Sigmoid colon (tissue), 7 donors: ENCODE data around the gene EMC9. TPM values are rescaled to one million over a fixed set of nuclear protein-coding genes. Genes with fewer than 3 reads are reported as not detected.

Experiments
- DNase-seq: peaks from one replicate; pipeline ENCODE4 v3.0.0-alpha.2; 2019
- H3K27ac ChIP-seq, 4 donors: fragments of 200-600 bp; sonication (generic); one replicate each; pipeline ENCODE4 v1.5.1; 2016 to 2019; ENCODE audit warnings: mild to moderate bottlenecking in 1 of 4
- H3K27me3 ChIP-seq, 3 donors: fragments of 200-600 bp; sonication (generic); one replicate each; pipeline ENCODE4 v1.5.1; 2019; ENCODE audit warnings: mild to moderate bottlenecking in 1 of 3
- H3K36me3 ChIP-seq, 4 donors: fragments of 200-600 bp; sonication (generic); one replicate each; pipeline ENCODE4 v1.5.1; 2016 to 2019
- H3K4me1 ChIP-seq, 4 donors: fragments of 200-600 bp; sonication (generic); one replicate each; pipeline ENCODE4 v1.5.1; 2017 to 2019
- H3K4me3 ChIP-seq, 4 donors: fragments of 200-600 bp; sonication (generic); one replicate each; pipeline ENCODE4 v1.5.1; 2017 to 2019; ENCODE audit warnings: mild to moderate bottlenecking in 2 of 4, moderate library complexity in 1 of 4
- H3K9me3 ChIP-seq, 4 donors: fragments of 200-600 bp in 3 of 4; sonication (generic) in 3 of 4; one replicate each; pipeline versions ENCODE4 v1.5.1 to v1.6.1; 2013 to 2019
- EP300 ChIP-seq, 4 donors: sonication (generic); formaldehyde crosslinking; IDR thresholded peaks; one replicate each; pipeline ENCODE4 v1.6.1; 2017; ENCODE audit warnings: antibody characterized with exemption in 4 of 4
- POLR2A ChIP-seq, 2 donors: fragments of 450-650 bp; IDR thresholded peaks; one replicate each; pipeline ENCODE4 v1.6.1; 2016; ENCODE audit warnings: antibody characterized with exemption in 2 of 2, mild to moderate bottlenecking in 2 of 2, moderate library complexity in 2 of 2
- POLR2AphosphoS5 ChIP-seq, 4 donors: sonication (generic); formaldehyde crosslinking; IDR thresholded peaks; one replicate each; pipeline ENCODE4 v1.6.1; 2017; ENCODE audit warnings: antibody characterized with exemption in 4 of 4
- WGBS, 2 donors: extraction: QIAGEN DNeasy Blood & Tissue Kit; methylation state at CpG; one replicate each; pipeline ENCODE4 v1.1.7; 2013; 5-methylcytosine and 5-hydroxymethylcytosine counted together
- intact Hi-C: fragments of 100-400 bp; cut with DNase I; formaldehyde crosslinking; loops from one replicate; pipeline ENCODE4 v1.15.1; 2023
- polyA plus RNA-seq, 3 donors: library from polyadenylated mRNA; stranded (reverse); fragments of 200-250 nt; gene quantifications; one replicate each; pipeline ENCODE4 v1.2.3, GENCODE V29; 2013
- total RNA-seq, 4 donors: library from RNA; depleted of rRNA; stranded (reverse); fragments of >200 nt; gene quantifications; one replicate each; pipeline ENCODE4 v1.1.0, GENCODE V29; 2016
- TF ChIP-seq, protein P1 (sequence below), 4 experiments: fragments of 450-650 bp in 3 of 4; fragments of 200-600 bp in 1 of 4; IDR thresholded peaks; one replicate each; pipeline ENCODE4 v1.5.1; 2016 to 2019; ENCODE audit warnings: antibody characterized with exemption in 4 of 4, mild to moderate bottlenecking in 3 of 4, moderate library complexity in 2 of 4
- donor health status: healthy with polysubstance abuse.
- donor health status: Bipolar disorder and iron deficiency.
- donor health status: healthy.

EMC9 gene
- total and polyA plus RNA-seq, 7 donors: 5.0 to 37.2 (median 20.6) TPM

DNA sequence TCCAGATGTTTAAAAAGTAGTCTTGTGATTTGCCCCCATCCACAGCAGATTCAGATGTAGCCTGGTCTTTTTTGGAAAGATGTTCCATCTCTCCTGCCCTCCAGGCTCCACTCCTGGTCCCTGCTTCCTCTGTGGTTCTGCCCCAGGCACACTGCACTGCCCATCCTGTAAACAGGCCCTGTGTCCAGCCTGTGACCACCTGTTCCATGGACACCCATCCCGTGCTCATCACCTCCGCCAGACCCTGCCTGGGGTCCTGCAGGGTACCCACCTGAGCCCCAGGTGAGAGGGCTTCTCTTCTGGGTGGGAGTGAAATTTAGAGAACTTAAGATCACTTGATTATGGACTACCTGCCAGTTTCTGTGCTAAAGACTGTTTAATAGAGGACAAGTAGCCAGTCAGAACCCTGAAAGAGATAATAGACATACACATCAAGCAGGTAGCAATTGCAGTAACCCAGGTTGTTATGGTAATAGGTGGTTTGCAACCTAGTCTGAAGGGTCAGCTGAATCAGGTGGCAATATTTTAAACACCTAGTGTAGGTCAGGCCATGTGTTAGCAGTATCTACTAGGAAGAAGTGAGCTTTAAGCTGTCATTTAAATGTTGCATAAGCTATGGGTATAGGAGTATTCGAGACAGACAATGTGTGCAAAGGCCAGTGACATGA is 8.0 kb upstream of the EMC9 start:
- Histone ChIP-seq H3K4me3 (no peak overlapping the region), H3K27ac (no peak overlapping the region), H3K36me3 (peaks cover 23 to 55% (median 42%) of the 10 kb centered on the region in 4 donors), H3K4me1 (peaks cover 0 to 40% (median 33%) of the 10 kb centered on the region in 4 donors), H3K27me3 (no peaks in the 10 kb centered on the region), H3K9me3 (no peaks in the 10 kb centered on the region)
- WGBS, 2 donors: 92 to 97% methylated on average over 3 of the region's 3 CpGs
- intact Hi-C loops: loop anchor here (5.0 to 10.0 kb wide), 3 partner anchors 83 to 845 kb away; partner anchors contain the start of genes BCL2L2, GMPR2, NEDD8 and PPP1R3E
- DNase-seq: no peak
- TF ChIP-seq EP300 (IDR thresholded peaks at IDR 0.05) (no peak), POLR2AphosphoS5 (IDR thresholded peaks at IDR 0.05) (no peak), POLR2A (IDR thresholded peaks at IDR 0.05) (no peak)
- TF ChIP-seq, protein P1, sequence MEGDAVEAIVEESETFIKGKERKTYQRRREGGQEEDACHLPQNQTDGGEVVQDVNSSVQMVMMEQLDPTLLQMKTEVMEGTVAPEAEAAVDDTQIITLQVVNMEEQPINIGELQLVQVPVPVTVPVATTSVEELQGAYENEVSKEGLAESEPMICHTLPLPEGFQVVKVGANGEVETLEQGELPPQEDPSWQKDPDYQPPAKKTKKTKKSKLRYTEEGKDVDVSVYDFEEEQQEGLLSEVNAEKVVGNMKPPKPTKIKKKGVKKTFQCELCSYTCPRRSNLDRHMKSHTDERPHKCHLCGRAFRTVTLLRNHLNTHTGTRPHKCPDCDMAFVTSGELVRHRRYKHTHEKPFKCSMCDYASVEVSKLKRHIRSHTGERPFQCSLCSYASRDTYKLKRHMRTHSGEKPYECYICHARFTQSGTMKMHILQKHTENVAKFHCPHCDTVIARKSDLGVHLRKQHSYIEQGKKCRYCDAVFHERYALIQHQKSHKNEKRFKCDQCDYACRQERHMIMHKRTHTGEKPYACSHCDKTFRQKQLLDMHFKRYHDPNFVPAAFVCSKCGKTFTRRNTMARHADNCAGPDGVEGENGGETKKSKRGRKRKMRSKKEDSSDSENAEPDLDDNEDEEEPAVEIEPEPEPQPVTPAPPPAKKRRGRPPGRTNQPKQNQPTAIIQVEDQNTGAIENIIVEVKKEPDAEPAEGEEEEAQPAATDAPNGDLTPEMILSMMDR (IDR thresholded peaks at IDR 0.05): no peak

DNA sequence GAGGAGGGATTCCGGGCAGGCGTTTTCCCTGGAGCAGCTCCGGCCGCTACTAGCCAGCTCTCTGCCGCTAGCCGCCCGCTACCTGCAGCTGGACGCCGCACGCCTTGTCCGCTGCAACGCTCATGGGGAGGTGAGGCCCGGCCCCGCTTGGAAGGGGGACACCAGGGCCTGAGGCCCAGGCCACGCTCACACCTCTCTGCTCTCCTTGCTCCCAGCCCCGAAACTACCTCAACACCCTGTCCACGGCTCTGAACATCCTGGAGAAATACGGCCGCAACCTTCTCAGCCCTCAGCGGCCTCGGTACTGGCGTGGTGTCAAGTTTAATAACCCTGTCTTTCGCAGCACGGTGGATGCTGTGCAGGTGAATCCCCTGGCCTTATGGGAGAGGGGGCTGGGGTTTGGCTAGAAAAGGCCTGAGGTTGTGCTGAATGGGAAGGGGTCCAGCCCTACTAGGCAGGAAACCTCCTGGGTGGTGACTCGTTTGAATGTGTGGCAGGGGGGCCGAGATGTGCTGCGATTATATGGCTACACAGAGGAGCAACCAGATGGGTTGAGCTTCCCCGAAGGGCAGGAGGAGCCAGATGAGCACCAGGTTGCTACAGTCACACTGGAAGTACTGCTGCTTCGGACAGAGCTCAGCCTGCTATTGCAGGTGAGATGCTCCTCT is 6.5 kb upstream of the EMC9 start:
- peak; percentile 78 for DNase-seq
- H3K27ac ChIP-seq: peak overlapping the region; percentile 92 to 96 (median 95)
- H3K27me3 ChIP-seq: no peaks in the 10 kb centered on the region
- H3K9me3 ChIP-seq: no peaks in the 10 kb centered on the region
- H3K4me3 ChIP-seq: peak overlapping the region; percentile 58 to 98 (median 77)
- 3 to 5% methylated on average over 29 of the region's 29 CpGs for WGBS, 2 donors
- peaks cover 0 to 40% (median 34%) of the 10 kb centered on the region in 4 donors for H3K4me1 ChIP-seq
- TF ChIP-seq, protein P1 (IDR thresholded peaks at IDR 0.05): no peak
- TF ChIP-seq POLR2AphosphoS5 (IDR thresholded peaks at IDR 0.05) (no peak), EP300 (IDR thresholded peaks at IDR 0.05) (no peak), POLR2A (IDR thresholded peaks at IDR 0.05) (no peak)
- intact Hi-C loops: loop anchor here (2.0 to 10.0 kb wide), 4 partner anchors 13 to 843 kb away; partner anchors contain the start of genes BCL2L2, GMPR2, IRF9 and NEDD8
- H3K36me3 ChIP-seq: peaks cover 21 to 55% (median 36%) of the 10 kb centered on the region in 4 donors

DNA sequence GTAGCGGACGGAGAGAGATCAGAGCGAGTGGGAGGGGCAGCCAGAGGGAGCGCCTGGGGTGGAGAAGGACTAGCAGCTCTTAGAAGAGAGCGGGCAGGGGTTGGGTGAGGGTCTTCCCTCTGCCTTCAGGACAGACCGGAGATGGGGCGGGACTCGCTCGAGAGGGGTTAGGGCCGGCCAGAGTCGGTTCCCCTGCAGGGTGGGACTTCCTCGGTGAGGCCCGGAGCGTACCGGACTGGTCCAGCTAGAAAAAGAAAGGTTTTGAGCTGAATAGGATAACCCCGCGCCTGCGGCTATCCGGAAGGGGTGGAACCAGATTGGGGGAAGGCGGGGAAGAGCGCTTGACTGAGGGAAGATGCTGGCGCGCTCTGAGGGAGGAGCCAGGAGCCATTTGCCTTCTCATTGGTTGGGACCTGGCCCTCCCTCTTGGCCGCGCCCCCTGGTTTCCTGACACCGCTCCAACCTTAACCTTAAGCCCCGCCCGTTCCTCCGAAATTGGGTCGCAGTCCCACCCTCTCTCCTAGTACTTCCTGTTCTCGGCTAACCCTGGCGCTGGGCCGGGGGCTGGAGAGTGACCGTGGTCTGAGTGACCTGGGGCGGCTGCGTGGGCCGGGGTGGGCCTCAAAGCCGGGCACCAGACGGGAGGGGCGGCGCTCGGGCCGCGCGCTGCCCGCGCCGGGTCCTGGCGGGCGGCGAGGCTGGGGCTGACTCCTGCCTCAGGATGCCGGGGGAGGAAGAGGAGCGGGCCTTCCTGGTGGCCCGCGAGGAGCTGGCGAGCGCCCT is 5.8 kb upstream of the EMC9 start, which contains the start of gene RNF31:
Gene RNF31 (plus strand): TSS at position 521 of the 783 bp plus-strand sequence. CDS start 201 bp downstream, at position 722.
- Histone ChIP-seq H3K27ac (peak within 1 kb of the TSS; percentile 92 to 96 (median 95)), H3K9me3 (no peaks in the 10 kb centered on the region), H3K27me3 (no peaks in the 10 kb centered on the region), H3K4me3 (peak within 1 kb of the TSS; percentile 58 to 98 (median 77)), H3K36me3 (peaks cover 17 to 47% (median 32%) of the 10 kb centered on the region in 4 donors), H3K4me1 (peaks cover 0 to 46% (median 35%) of the 10 kb centered on the region in 4 donors)
- WGBS, 2 donors: 0 to 1% methylated on average over 57 of the region's 57 CpGs
- TF ChIP-seq POLR2AphosphoS5 (IDR thresholded peaks at IDR 0.05) (peak; percentile 63 to 85 (median 75)), EP300 (IDR thresholded peaks at IDR 0.05) (no peak), POLR2A (IDR thresholded peaks at IDR 0.05) (peak; percentile 32 to 70)
- TF ChIP-seq, protein P1 (IDR thresholded peaks at IDR 0.05): no peak
- intact Hi-C loops: loop anchor here (2.0 to 10.0 kb wide), 4 partner anchors 14 to 842 kb away; partner anchors contain the start of genes BCL2L2, GMPR2, IRF9 and NEDD8
- peak; percentile 100 for DNase-seq

DNA sequence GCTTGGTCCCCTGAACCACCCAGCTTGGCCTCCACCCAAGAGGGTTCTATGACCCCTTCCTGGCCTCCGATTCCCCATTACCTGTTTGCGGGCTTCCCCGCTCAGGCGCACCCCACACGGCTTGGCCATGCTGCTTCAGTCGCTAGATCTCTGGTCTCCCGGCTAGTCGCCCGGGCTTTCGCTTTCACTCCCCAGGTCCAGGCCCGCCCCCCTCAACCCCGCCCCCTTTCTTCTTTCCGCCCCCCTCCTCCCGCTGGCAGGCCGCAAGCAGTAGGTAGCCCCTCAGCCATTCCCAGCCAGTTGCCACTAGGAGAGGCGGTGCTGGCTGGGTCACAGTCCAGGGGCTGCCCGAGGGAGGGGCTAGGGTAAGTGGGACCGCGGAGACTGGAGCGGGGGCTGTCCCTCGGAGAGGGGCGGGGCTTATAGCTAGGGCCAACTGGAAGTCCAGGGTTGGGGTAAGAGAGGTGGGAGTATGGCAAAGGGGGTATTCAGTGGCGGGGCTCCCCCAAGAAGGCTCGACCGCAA is 5.1 kb upstream of the EMC9 start, which contains the start of gene PSME2:
Gene PSME2 (minus strand): TSS at position 158 of the 525 bp plus-strand sequence. CDS start 29 bp downstream, at position 129.
- intact Hi-C loops: loop anchor here (2.0 to 10.0 kb wide), 4 partner anchors 14 to 842 kb away; partner anchors contain the start of genes BCL2L2, GMPR2, IRF9 and NEDD8
- Histone ChIP-seq H3K27ac (peak within 1 kb of the TSS; percentile 92 to 96 (median 95)), H3K4me3 (peak within 1 kb of the TSS; percentile 58 to 98 (median 77)), H3K4me1 (peaks cover 0 to 49% (median 37%) of the 10 kb centered on the region in 4 donors), H3K9me3 (no peaks in the 10 kb centered on the region), H3K27me3 (no peaks in the 10 kb centered on the region), H3K36me3 (peaks cover 11 to 41% (median 26%) of the 10 kb centered on the region in 4 donors)
- WGBS, 2 donors: 0% methylated on average over 25 of the region's 25 CpGs
- DNase-seq: peak; percentile 98
- TF ChIP-seq POLR2AphosphoS5 (IDR thresholded peaks at IDR 0.05) (peak; percentile 44 to 76 (median 48)), POLR2A (IDR thresholded peaks at IDR 0.05) (peak in 1 of 2 donors; percentile 26), EP300 (IDR thresholded peaks at IDR 0.05) (no peak)
- TF ChIP-seq, protein P1 (IDR thresholded peaks at IDR 0.05): no peak
